Upper lobe of left lung (tissue), 4 donors: Measurements from ENCODE around the gene FBXO41.

ENCODE experiments used
- EP300 ChIP-seq, 4 donors: sonication (generic); formaldehyde crosslinking; IDR thresholded peaks; one replicate each; pipeline ENCODE4 v1.5.1; 2017; ENCODE audit warnings: antibody characterized with exemption in 4 of 4, control low read depth in 2 of 4
- POLR2A ChIP-seq, 4 donors: fragments of 450-650 bp; IDR thresholded peaks; one replicate each; pipeline ENCODE4 v1.5.1; 2016 to 2017; ENCODE audit warnings: antibody characterized with exemption in 4 of 4, mild to moderate bottlenecking in 2 of 4
- POLR2AphosphoS5 ChIP-seq, 2 donors: sonication (generic); formaldehyde crosslinking; IDR thresholded peaks; one replicate each; pipeline ENCODE4 v1.5.1; 2017; ENCODE audit warnings: antibody characterized with exemption in 2 of 2
- TF ChIP-seq, protein P1 (sequence below), 6 experiments: fragments of 450-650 bp in 4 of 6; fragments of 200-600 bp in 2 of 6; sonication (generic) in 2 of 6; IDR thresholded peaks; one replicate each; pipeline ENCODE4 v1.5.1; 2016 to 2019; ENCODE audit warnings: antibody characterized with exemption in 6 of 6

GRCh38 chr2:73307720-73308119, 23.4 kb upstream of the FBXO41 start:
- TF ChIP-seq, protein P1, sequence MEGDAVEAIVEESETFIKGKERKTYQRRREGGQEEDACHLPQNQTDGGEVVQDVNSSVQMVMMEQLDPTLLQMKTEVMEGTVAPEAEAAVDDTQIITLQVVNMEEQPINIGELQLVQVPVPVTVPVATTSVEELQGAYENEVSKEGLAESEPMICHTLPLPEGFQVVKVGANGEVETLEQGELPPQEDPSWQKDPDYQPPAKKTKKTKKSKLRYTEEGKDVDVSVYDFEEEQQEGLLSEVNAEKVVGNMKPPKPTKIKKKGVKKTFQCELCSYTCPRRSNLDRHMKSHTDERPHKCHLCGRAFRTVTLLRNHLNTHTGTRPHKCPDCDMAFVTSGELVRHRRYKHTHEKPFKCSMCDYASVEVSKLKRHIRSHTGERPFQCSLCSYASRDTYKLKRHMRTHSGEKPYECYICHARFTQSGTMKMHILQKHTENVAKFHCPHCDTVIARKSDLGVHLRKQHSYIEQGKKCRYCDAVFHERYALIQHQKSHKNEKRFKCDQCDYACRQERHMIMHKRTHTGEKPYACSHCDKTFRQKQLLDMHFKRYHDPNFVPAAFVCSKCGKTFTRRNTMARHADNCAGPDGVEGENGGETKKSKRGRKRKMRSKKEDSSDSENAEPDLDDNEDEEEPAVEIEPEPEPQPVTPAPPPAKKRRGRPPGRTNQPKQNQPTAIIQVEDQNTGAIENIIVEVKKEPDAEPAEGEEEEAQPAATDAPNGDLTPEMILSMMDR (IDR thresholded peaks at IDR 0.05): no peak
- TF ChIP-seq POLR2AphosphoS5 (IDR thresholded peaks at IDR 0.05) (no peak), POLR2A (IDR thresholded peaks at IDR 0.05) (no peak), EP300 (IDR thresholded peaks at IDR 0.05) (no peak)
